Amniotic stem cell (primary cell): ENCODE results near the gene NEUROD2.
A peak's percentile ranks its signal among the peaks of the same experiment; 100 is the strongest.

Experiments used
- DNase-seq: peaks from one replicate; lab custom pipeline; 2025; lab: John Stamatoyannopoulos, UW

The NEUROD2 gene

DNA sequence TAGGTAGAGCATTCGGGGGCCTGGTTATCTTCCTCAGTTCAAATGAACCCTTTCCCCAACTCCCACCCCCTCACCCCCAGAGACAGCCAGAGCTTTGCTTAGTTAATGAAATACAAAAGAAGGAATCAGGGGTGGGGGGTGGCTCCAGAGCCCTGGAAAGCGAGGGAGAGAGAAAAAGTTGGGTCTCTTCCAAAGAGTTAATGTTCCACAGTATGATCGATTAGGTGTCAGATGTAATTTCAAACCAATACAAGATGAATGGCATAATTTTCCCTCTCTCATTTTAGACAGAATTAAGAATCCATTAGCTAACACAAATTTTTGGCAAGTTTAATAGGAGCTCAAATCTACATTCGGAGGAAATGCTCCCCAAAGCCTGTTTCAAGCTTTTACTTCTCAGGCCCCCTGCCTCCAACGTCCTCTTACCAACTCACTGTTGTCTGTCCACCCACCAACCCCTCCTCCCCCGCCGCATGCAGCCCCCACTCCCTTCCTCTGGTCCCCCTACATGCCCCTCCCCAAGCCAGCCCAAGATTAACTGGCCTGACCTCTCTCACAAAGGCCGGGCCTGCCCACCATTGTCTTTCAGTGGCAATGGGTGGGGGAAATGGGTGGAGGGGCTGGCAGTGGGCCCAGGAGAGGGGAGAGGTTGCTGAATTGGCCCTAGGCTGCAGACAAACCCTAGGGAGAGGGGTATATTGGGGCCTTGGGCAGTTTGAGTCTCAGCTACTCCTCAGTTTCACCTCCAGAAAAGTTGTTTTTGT is 28.2 kb downstream of the NEUROD2 start:
- DNase-seq: no peak

DNA sequence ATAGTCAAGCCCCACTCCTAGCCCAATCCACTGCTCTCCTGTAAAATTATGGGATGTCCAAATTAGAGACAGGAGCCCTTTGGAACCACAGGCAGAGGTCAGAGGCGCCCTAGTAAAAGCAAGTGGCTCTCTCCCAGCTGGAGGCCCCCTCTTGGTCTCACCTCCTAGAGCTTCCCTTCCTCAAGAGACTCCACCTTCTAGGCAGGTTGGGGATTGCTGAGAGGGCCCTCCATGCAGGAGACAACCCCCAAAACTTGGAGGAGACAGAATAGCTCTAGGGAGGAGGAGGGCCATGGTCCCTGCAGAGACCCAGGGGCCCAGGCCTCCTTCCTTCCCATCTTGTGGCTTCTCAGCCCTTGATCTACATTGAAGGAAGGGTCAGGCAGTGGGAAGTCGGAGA is 29.4 kb downstream of the NEUROD2 start:
- DNase-seq: no peak

DNA sequence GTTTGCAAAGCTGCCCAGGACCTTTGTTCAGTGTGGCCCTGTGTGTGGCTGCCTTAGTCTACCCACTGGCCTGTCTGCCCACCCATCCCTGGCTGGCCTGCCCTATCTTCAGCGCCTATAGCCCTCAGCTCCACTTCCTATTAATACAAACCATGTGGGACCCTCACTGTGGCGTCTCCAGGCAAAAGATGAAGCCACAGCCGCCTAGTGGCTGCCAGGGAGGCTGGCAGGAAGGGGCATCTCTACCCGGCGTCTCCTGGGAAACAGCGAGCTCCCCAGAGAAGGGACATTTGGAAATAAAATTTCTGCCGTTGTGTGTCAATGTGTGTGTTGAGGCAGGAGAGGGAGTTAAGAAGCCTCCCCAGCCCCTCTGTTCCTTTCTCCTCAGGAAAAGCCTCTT is 31.5 kb downstream of the NEUROD2 start:
- no peak for DNase-seq

GRCh38 chr17:39573447-39574298 is 34.0 kb downstream of the NEUROD2 start:
- peak; percentile 13 for DNase-seq

- no peak for DNase-seq
These were observed 35.6 kb downstream of the NEUROD2 start for GRCh38 chr17:39572121-39572520.

DNA sequence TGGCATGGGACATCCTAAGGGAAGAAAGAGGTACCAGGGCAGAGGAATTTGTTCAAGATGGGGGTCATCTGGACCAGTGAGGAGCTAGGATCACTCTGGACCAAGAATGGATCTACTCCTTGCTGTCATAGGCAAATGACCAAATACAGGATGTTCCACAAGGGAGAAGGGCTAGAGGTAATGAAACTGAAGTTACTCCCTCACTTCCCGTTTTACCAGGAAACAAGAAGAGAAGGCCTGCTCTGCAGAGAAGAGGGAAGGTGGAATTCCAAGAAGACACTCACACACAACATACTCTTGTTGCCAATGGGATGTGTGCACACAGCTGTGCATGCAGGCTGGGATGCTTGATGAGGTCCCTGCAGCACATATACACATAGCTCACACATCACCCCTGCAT is 38.6 kb downstream of the NEUROD2 start:
- DNase-seq: no peak

- DNase-seq: no peak
These were observed 39.0 kb downstream of the NEUROD2 start for GRCh38 chr17:39568702-39569101.

DNA sequence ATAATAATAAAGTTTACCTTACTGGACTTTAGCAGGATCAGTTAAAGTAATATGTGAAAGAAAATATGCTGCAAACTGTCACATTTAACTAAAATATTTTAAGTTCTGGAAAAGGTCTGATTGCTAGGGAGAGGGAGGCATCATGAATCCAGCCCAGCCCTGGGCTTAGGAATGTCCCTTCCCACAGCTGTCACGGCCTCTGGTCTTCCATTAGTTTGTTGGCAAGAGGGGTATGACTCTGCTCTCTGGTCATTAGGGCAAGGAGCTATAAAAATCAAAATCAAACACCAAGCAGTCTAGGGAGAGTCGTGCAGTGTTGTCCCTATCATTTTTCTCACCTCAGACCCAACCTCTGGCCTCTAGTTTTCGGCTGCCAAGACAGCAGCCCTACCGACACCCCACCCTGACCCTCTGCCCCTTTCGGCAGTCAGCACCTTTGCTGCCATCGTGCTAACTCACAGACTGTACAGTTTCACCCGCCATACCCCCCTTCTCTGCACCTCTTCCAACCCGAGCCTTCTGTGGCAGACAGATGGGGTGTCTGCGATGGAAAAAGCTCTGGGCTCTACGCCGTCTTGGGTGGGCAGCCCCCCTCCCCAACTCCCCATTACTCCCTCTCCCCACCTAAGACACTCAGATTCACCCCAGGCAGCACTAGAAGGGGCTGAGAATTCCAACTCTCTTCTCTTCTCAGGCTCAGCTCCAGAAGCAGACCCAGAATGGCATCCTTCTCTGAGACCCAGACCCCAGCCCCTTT is 41.4 kb downstream of the NEUROD2 start:
- DNase-seq: no peak

DNA sequence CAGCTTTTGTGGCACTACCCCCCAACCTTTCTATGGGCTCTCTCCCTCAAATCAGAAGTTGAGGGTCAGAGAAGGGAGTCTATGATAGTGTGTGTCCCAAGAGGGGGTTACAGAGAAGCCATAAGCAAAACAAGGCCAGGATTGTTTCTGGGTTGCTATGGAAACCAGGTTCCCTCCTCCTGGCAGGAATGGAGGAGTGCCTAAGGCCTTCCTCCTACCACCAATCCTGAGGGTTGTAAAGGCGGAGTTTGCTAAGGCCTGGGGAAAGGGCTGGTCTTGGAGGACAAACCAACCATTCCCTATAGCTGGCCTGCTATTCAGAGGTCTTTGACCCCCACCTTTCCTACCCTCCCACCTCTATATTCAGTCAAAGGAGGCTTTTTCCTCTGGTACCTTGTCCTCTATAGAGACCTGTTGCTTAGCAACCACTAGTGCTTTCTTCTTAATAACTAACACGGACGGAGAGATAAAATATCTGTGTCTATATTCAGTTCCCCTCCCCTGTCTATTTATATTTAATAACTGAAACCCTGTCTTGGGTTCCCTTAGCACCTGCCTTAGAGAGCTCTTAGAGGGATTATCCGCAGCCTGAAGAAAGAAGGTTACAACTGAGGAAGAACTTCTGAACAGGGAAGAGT is 43.4 kb downstream of the NEUROD2 start:
- no peak for DNase-seq

DNA sequence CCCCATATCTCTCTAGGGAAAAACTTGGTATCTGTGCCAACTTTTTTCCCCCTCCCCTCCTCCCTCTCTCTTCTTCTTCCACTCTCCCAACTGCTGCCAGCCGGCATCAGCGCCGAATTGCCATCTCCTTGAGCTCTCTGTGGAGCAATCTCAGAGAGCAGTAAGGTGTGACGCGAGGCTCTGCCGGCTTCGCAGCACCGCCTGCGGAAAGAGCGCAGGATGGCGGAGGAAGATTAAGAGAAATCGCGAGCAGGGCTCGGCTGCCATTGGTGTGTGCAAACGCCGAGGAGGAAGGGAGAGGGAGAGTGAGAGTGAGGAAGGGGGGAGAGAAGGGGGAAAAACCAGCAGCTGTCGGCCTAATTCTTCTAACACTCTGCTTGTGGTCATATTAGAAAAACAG is 44.2 kb downstream of the NEUROD2 start:
- DNase-seq: no peak

- DNase-seq: no peak
These were observed 44.7 kb downstream of the NEUROD2 start for GRCh38 chr17:39562976-39563375.

GRCh38 chr17:39562395-39562794 is 45.3 kb downstream of the NEUROD2 start:
- DNase-seq: no peak

DNA sequence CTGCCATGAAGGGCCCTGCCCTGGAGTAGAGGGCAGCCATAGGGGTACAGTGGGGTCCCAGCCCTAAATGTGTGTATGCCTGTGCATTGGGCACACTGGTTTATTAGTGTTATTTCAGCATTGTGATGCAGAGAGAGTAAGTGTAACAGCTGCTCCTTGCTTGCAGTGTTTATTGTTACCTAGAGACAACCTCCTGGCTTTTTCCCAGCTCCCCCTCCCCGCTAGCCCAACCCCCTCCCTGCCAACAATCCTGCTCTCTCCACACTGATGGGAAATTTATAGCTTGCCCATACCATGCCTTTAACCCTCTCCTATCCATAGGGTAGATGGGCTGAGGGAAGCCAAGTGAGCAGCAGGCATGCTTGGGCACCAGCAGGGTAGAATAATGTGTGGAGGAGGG is 51.3 kb downstream of the NEUROD2 start:
- no peak for DNase-seq

- no peak for DNase-seq
These were observed 52.4 kb downstream of the NEUROD2 start for GRCh38 chr17:39555368-39555767.
